CD14-positive monocyte (primary cell): ENCODE results near the gene CDH22. TPM values are rescaled to one million over a fixed set of nuclear protein-coding genes. Genes with fewer than 3 reads are reported as not detected.

Source experiments
- DNase-seq, 3 donors: peaks; one replicate each; pipeline ENCODE4 v3.0.0-alpha.2; 2011 to 2022
- H2AFZ ChIP-seq: 2 replicates; pipeline ENCODE4 v1.6.0; 2012; ENCODE audit warnings: mild to moderate bottlenecking, low read depth, low read length, inconsistent platforms; ENCODE audit not compliant: insufficient read depth, poor library complexity, severe bottlenecking
- H3K27ac ChIP-seq, 2 donors: 1 replicate in 1 of 2; 2 replicates in 1 of 2; pipeline ENCODE4 v1.5.1; 2012 to 2013; ENCODE audit warnings: low read length in 2 of 2, control low read depth in 1 of 2, inconsistent platforms in 1 of 2, low read depth in 1 of 2, mild to moderate bottlenecking in 1 of 2
- H3K27me3 ChIP-seq, 2 donors: one replicate each; pipeline versions ENCODE4 v1.6.0 to v1.6.1; 2011 to 2013; ENCODE audit warnings: low read length in 2 of 2; ENCODE audit not compliant: control insufficient read depth in 2 of 2, insufficient read depth in 2 of 2
- H3K36me3 ChIP-seq, 2 donors: replicated peaks in 1 of 2; 1 replicate in 1 of 2; 2 replicates in 1 of 2; pipeline versions ENCODE4 v1.5.1 to v1.6.1; 2012 to 2013; ENCODE audit warnings: low read length in 2 of 2, control low read depth in 1 of 2, inconsistent platforms in 1 of 2, mild to moderate bottlenecking in 1 of 2; ENCODE audit not compliant: insufficient read depth in 2 of 2, control insufficient read depth in 1 of 2
- H3K4me1 ChIP-seq, 2 donors: 1 replicate in 1 of 2; 2 replicates in 1 of 2; pipeline versions ENCODE4 v1.5.1 to v1.6.1; 2012 to 2013; ENCODE audit warnings: low read length in 2 of 2, control low read depth in 1 of 2, inconsistent platforms in 1 of 2, mild to moderate bottlenecking in 1 of 2, moderate library complexity in 1 of 2; ENCODE audit not compliant: insufficient read depth in 2 of 2, control insufficient read depth in 1 of 2
- H3K4me2 ChIP-seq: replicated peaks from 2 replicates; pipeline ENCODE3; 2012; ENCODE audit warnings: low read length, moderate library complexity, mild to moderate bottlenecking; ENCODE audit not compliant: poor library complexity, severe bottlenecking; ENCODE audit errors: extremely low read depth
- H3K4me3 ChIP-seq, 3 experiments: fragments of 200-600 bp in 1 of 3; sonication (generic) in 1 of 3; replicated peaks in 1 of 3; 1 replicate in 2 of 3; 2 replicates in 1 of 3; pipeline ENCODE4 v1.5.1; 2011 to 2013; ENCODE audit warnings: low read length in 3 of 3, mild to moderate bottlenecking in 3 of 3, control low read depth in 2 of 3, low read depth in 2 of 3, inconsistent platforms in 1 of 3, moderate library complexity in 1 of 3
- H3K79me2 ChIP-seq: 2 replicates; pipeline ENCODE4 v1.6.0; 2012; ENCODE audit warnings: mild to moderate bottlenecking, control low read depth, inconsistent platforms, low read length, moderate library complexity; ENCODE audit not compliant: insufficient read depth
- H3K9ac ChIP-seq: 2 replicates; pipeline ENCODE4 v1.6.0; 2017; ENCODE audit warnings: low read length, mild to moderate bottlenecking; ENCODE audit not compliant: insufficient read depth, poor library complexity, severe bottlenecking
- H3K9me3 ChIP-seq, 2 donors: replicated peaks in 1 of 2; 1 replicate in 1 of 2; 2 replicates in 1 of 2; pipeline versions ENCODE4 v1.5.1 to v1.6.1; 2012 to 2013; ENCODE audit warnings: low read length in 2 of 2, control low read depth in 1 of 2; ENCODE audit not compliant: control insufficient read depth in 1 of 2, insufficient read depth in 1 of 2
- H4K20me1 ChIP-seq: 2 replicates; pipeline ENCODE4 v1.6.0; 2012; ENCODE audit warnings: mild to moderate bottlenecking, low read length, control low read depth, moderate library complexity; ENCODE audit not compliant: insufficient read depth
- H3K27ac Mint-ChIP-seq, 7 donors: one replicate each; pipeline ENCODE4 v1.8.0; 2020; ENCODE audit warnings: mild to moderate bottlenecking in 7 of 7, mixed read lengths in 7 of 7, moderate library complexity in 6 of 7, inconsistent platforms in 2 of 7
- H3K27me3 Mint-ChIP-seq, 3 donors: one replicate each; pipeline ENCODE4 v1.8.0; 2021 to 2022; ENCODE audit warnings: low read depth in 3 of 3, mild to moderate bottlenecking in 3 of 3, mixed read lengths in 3 of 3, moderate library complexity in 3 of 3, inconsistent platforms in 1 of 3
- H3K36me3 Mint-ChIP-seq, 2 donors: one replicate each; pipeline ENCODE4 v1.8.0; 2020; ENCODE audit warnings: mixed read lengths in 2 of 2, inconsistent platforms in 1 of 2, mild to moderate bottlenecking in 1 of 2
- H3K4me1 Mint-ChIP-seq: one replicate; pipeline ENCODE4 v1.8.0; 2020; ENCODE audit warnings: mild to moderate bottlenecking, mixed read lengths
- H3K4me3 Mint-ChIP-seq, 2 donors: one replicate each; pipeline ENCODE4 v1.8.0; 2020; ENCODE audit warnings: mild to moderate bottlenecking in 2 of 2, mixed read lengths in 2 of 2, moderate library complexity in 1 of 2
- H3K9me3 Mint-ChIP-seq, 7 donors: one replicate each; pipeline ENCODE4 v1.8.0; 2020 to 2022; ENCODE audit warnings: mixed read lengths in 7 of 7, mild to moderate bottlenecking in 6 of 7, moderate library complexity in 6 of 7, inconsistent platforms in 2 of 7
- WGBS: methylation state at CpG from one replicate; pipeline ENCODE4 v1.1.5; 2013; ENCODE audit warnings: missing lambda C conversion rate; ENCODE audit not compliant: insufficient coverage; 5-methylcytosine and 5-hydroxymethylcytosine counted together
- intact Hi-C, 2 donors: fragments of 100-400 bp; cut with micrococcal nuclease; formaldehyde crosslinking; loops; one replicate each; pipeline versions ENCODE4 v1.15.0 to v1.15.1; 2023
- polyA plus RNA-seq, 3 donors: library from polyadenylated mRNA; depleted of rRNA in 1 of 3; unstranded in 2 of 3; stranded (reverse) in 1 of 3; fragments of 300-500 nt in 2 of 3; fragments of >200 nt in 1 of 3; fragmentation: Illumina TruSeq in 2 of 3; gene quantifications; 1 replicate in 2 of 3; 2 replicates in 1 of 3; pipeline ENCODE4 v1.2.3, GENCODE V29; 2012 to 2021
- TF ChIP-seq, protein P1 (sequence below): fragments of 200-600 bp; IDR thresholded peaks from one replicate; pipeline ENCODE4 v1.8.0; 2022; ENCODE audit warnings: antibody characterized with exemption, mild to moderate bottlenecking

CDH22 gene
- polyA plus RNA-seq, 3 donors = not detected

DNA sequence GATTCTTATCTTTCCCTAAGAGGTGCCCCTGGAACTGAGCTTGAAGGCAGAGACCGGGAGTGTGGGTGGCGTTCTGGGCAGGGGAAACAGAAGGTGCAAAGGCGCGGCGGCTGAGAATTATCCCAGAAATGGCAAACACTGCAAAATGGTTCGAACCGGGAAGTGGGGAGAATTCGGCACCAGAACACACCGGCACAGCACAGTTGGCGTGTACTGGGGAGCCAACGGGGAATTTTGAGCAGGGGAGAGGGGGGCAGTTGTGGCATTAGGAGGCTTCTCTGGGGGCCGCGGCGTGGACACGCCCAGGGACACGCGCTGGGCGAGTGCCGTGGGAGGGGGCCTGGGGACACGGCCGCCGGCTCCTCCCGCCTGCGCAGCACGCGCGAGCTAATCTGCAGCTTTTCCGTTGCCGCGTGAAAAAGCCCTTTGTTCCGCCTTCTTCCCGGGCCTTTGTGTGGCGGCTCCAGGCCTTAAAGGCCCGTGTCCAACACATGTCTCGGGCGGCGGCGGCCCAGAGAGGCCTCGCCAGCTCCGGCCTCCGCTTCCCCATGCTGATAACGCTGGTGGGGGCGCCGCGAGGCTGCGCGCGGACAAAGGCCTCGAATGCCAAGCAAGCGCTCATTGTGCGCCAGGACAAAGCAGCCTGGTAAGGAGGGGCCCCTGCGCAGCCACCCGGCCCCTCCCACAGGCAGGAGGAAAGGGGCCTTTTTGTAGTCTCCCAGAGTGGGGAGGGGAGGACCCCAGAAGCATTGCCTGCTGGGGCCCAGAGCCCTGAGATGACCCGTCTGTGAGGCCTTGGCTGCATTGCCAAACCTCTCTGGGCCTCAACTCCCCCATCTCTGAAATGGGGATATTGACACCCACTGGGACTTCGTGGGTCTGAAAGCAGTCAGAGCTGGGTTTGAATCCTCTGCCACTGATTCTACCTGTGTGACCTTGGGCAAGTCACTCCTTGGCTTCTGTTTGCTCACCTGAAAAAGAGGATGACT lies 107.4 kb downstream of the CDH22 start:
- peaks cover 53% of the 10 kb centered on the region for H3K4me1 Mint-ChIP-seq
- peaks cover 0 to 5% (median 2%) of the 10 kb centered on the region in 7 donors for H3K9me3 Mint-ChIP-seq
- Histone ChIP-seq H3K27ac (no peak overlapping the region), H3K27me3 (peaks cover 0 to 36% of the 10 kb centered on the region in 2 donors), H3K9ac (no peak overlapping the region), H3K9me3 (no peaks in the 10 kb centered on the region), H3K36me3 (no peaks in the 10 kb centered on the region), H3K4me2 (no peak overlapping the region), H3K4me1 (peaks cover 50 to 61% of the 10 kb centered on the region in 2 donors), H3K4me3 (no peak overlapping the region), H3K79me2 (no peaks in the 10 kb centered on the region), H4K20me1 (no peaks in the 10 kb centered on the region), H2AFZ (peak overlapping the region; percentile 39)
- H3K27ac Mint-ChIP-seq = peak overlapping the region in 1 of 7 donors; percentile 35
- TF ChIP-seq, protein P1, sequence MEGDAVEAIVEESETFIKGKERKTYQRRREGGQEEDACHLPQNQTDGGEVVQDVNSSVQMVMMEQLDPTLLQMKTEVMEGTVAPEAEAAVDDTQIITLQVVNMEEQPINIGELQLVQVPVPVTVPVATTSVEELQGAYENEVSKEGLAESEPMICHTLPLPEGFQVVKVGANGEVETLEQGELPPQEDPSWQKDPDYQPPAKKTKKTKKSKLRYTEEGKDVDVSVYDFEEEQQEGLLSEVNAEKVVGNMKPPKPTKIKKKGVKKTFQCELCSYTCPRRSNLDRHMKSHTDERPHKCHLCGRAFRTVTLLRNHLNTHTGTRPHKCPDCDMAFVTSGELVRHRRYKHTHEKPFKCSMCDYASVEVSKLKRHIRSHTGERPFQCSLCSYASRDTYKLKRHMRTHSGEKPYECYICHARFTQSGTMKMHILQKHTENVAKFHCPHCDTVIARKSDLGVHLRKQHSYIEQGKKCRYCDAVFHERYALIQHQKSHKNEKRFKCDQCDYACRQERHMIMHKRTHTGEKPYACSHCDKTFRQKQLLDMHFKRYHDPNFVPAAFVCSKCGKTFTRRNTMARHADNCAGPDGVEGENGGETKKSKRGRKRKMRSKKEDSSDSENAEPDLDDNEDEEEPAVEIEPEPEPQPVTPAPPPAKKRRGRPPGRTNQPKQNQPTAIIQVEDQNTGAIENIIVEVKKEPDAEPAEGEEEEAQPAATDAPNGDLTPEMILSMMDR = no peak
- DNase-seq = no peak
- peaks cover 30 to 46% (median 39%) of the 10 kb centered on the region in 3 donors for H3K27me3 Mint-ChIP-seq
- 46% methylated on average over 48 of the region's 55 CpGs for WGBS
- intact Hi-C loops = loop anchor here (10.0 kb wide), 1 partner anchor 196 kb away; the partner anchor contains the start of gene MMP9 (in 2 of the 2)
- peaks cover 0 to 11% of the 10 kb centered on the region in 2 donors for H3K36me3 Mint-ChIP-seq
- peak overlapping the region in 1 of 2 donors; percentile 80 for H3K4me3 Mint-ChIP-seq

DNA sequence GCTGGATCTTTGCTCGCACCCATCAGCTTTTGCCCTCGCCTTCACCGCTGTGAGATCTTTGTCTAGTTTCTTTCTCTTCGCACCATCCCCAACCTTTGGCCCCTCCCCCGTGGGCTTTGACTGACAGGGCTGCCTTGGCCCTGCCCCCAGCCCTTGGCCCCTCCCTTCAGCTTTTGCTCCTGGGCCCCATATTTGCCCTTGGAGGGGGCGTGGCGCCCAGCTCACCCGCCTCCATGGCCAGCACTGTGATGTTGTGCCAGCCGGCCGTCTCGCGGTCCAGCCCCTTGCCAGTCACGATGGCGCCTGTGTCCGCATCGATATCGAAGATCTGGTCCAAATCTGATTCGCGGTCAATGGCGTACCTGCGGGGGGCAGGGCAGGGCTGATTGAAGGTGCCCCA lies 109.1 kb downstream of the CDH22 start:
- peaks cover 39% of the 10 kb centered on the region for H3K4me1 Mint-ChIP-seq
- Histone ChIP-seq H3K4me1 (peaks cover 33 to 44% of the 10 kb centered on the region in 2 donors), H4K20me1 (no peaks in the 10 kb centered on the region), H2AFZ (no peak overlapping the region), H3K27me3 (peaks cover 0 to 36% of the 10 kb centered on the region in 2 donors), H3K4me2 (peak overlapping the region; percentile 47), H3K4me3 (peak overlapping the region in 1 of 3 experiments; percentile 46), H3K27ac (no peak overlapping the region), H3K36me3 (no peaks in the 10 kb centered on the region), H3K79me2 (no peaks in the 10 kb centered on the region), H3K9ac (no peak overlapping the region), H3K9me3 (no peaks in the 10 kb centered on the region)
- peaks cover 0 to 11% of the 10 kb centered on the region in 2 donors for H3K36me3 Mint-ChIP-seq
- TF ChIP-seq, protein P1 = no peak
- H3K27ac Mint-ChIP-seq = no peak overlapping the region
- peak overlapping the region; percentile 4 to 80 for H3K4me3 Mint-ChIP-seq
- WGBS = 24% methylated on average over 21 of the region's 21 CpGs
- intact Hi-C loops = no loop called here
- DNase-seq = peak; percentile 38 to 59 (median 43)
- H3K27me3 Mint-ChIP-seq = peaks cover 30 to 50% (median 42%) of the 10 kb centered on the region in 3 donors
- peaks cover 0 to 5% (median 2%) of the 10 kb centered on the region in 7 donors for H3K9me3 Mint-ChIP-seq
